SHP77 (cell line): ENCODE measurements around the gene PPARD.
"Not testable (repeated sequence)": the region's sequence is repeated elsewhere in the genome, so short reads cannot be mapped to it uniquely, and the experiment has no call there.

Experiments
- DNase-seq, 2 experiments: peaks; one replicate each; lab custom pipeline; 2025; lab: John Stamatoyannopoulos, UW

The PPARD gene

GRCh38 chr6:35438378-35439065 lies 96.2 kb downstream of the PPARD start:
- DNase-seq = not testable (repeated sequence)

- no peak for DNase-seq
These were observed 97.0 kb downstream of the PPARD start for GRCh38 chr6:35439308-35439707.

DNA sequence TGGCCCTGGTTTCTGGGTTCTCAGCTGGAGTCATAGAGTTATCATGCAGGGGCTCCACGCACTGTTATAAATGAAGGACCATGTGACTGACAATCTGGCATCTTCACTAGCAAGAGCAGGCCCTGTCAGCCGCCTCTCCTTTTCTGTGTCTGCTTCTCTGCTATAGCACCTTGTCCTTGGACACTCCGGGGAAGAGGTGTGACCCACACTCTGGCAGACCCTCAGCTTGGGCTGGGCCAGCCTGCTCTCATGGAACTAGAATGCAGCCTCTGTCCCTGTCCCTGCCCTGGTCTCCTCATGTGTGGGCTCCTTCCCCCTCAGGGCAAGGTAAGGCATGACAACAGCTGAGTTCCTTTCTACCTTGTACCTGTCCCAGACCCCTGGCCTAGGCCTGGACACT lies 98.8 kb downstream of the PPARD start:
- DNase-seq = no peak

GRCh38 chr6:35441642-35442041 lies 99.3 kb downstream of the PPARD start:
- DNase-seq = no peak

- no peak for DNase-seq
These were observed 100.3 kb downstream of the PPARD start for GRCh38 chr6:35442693-35443092.

DNA sequence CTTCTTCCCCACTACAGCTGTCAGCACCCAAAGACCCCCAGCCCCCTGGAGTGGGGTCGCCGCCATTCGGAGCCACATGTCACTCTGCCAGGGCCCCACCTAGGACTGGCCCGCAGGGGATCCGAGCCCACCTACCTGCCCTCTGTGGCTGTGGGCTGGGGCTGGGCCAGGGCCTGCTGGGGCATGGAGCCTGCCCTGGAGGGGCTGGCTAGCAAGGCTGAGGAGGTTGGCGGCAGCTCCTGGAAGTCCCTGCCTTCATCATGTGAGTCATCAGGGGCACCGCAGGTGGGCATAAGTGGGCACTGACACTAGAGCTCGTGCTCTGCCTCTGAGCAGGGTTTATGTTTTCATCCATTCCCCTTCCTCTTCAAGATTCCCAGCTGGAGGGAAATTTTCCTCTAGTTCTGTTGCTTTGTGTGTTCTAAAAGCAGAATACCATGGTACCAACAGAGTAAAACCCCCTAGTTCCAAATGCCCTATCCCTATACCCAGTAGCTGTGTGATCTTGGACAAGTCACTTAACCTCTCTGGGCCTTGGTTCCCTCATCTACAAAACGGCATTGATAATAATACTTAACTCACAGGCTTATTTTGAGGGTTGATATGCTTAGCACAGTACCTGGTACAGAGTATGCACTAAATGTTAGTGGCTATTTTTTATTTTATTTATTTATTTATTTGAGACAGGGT lies 101.1 kb downstream of the PPARD start:
- no peak for DNase-seq

GRCh38 chr6:35445691-35446090 lies 103.3 kb downstream of the PPARD start:
- no peak for DNase-seq

- DNase-seq = no peak
These were observed 105.8 kb downstream of the PPARD start for GRCh38 chr6:35448191-35448590.

GRCh38 chr6:35449287-35449881 lies 107.0 kb downstream of the PPARD start:
- DNase-seq = peak; percentile 56 to 67

DNA sequence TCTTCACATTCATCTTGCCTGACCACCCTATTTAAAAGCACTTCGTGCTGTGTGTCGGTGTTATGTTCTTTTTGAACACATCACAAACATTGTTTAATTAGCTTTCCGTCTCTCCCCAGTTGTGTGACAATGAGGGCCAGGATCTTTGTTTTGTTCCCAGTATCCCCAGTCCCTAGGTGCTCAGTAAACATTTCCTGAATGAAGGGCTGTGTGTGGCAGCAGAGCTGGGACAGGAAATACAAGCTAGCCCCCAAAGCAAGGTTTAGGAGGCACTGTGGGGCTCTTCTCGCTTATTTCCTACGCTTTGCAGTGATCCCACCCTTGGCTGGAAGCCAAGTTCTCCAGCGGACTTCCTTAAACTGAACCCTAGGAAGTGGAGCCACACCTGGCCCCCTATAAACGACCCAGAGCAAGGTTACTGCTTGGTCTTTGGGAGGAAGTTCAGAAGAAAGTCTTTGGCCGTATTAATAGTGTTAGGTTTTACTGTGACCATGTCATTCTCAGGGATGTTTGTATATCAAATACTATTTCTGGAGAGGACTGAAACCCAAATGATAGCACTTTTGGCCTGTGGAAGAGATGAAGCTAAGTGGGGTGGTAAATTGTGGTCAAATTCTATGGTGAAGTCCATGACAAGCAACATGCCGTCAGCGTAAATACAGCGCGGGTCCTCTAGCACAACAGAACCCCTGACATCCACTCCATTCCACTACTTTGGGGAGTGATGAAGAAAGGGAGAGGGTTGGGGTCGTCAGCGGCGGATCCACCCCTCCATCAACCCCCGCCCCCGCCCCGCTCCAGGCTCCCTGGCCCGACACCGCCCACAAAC lies 109.2 kb downstream of the PPARD start:
- DNase-seq = no peak

- peak; percentile 62 to 83 for DNase-seq
These were observed 110.1 kb downstream of the PPARD start, which contains the start of gene FANCE for GRCh38 chr6:35452183-35453090. FANCE (plus strand) TSS chr6:35452338; CDS start chr6:35452546, 208 bp downstream.

- DNase-seq = no peak
These were observed 110.9 kb downstream of the PPARD start for GRCh38 chr6:35453236-35453635.

GRCh38 chr6:35454391-35455110 lies 112.2 kb downstream of the PPARD start:
- no peak for DNase-seq

GRCh38 chr6:35457907-35458306 lies 115.5 kb downstream of the PPARD start:
- no peak for DNase-seq

- no peak for DNase-seq
These were observed 118.9 kb downstream of the PPARD start for GRCh38 chr6:35461270-35461669.

- DNase-seq = no peak
These were observed 120.9 kb downstream of the PPARD start for GRCh38 chr6:35463292-35463691.

GRCh38 chr6:35465646-35466045 lies 123.3 kb downstream of the PPARD start:
- DNase-seq = no peak

DNA sequence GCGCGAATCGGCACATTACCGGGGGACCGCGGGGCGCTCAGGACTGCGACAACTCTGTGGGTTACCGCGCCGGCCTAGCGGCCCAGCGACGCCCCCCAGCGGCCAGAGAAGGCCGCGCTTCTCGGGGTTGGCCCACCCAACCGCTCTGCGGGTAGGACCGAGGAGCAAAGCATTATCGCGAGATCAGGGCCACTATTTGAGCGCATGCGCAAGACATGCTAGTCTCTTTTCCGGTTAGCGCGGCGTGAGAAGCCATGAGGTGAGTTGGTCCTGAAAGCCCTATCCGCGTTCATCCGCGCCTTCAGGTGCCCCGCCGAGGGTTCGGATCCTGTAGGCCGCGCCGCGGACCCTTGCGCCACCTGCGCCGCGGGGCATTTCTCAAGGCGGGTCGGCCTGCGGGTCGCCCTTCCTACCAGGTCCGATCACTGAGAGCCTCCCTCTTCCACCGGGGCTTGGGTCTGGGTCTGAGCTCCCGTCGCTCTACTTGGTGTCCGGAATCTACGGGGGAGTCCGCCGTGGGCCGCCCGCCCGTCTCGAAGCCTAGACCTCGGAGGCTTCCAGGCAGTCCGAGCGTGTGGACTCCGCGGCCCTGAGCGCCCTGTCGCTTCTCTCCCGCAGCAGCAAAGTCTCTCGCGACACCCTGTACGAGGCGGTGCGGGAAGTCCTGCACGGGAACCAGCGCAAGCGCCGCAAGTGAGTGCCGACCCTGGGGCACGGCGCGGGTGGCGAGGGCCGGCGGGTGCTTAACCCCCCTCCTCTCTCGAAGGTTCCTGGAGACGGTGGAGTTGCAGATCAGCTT lies 126.0 kb downstream of the PPARD start, which contains the start of gene RPL10A:
RPL10A (plus strand) TSS at position 221 of the 799 bp plus-strand sequence; CDS start at position 255, 34 bp downstream.
- DNase-seq = peak; percentile 90 to 91

- DNase-seq = no peak
These were observed 126.8 kb downstream of the PPARD start for GRCh38 chr6:35468980-35469750.
